HG03565 (cell line): ENCODE data around the gene RNF38.
"Not testable (repeated sequence)": the region's sequence is repeated elsewhere in the genome, so short reads cannot be mapped to it uniquely, and the experiment has no call there.

Experiments used
- ATAC-seq: cut with Tn5 transposase; IDR thresholded peaks from one replicate; pipeline ENCODE4 v1.9.1; 2021; ENCODE audit warnings: mild to moderate bottlenecking, moderate library complexity; ENCODE audit not compliant: unreplicated experiment

The RNF38 gene

GRCh38 chr9:36399980-36400331 is at the start of gene RNF38:
Gene RNF38, minus strand, starts transcription at chr9:36400269. Its CDS starts 161 bp downstream, at chr9:36400108.
- ATAC-seq = no peak

- ATAC-seq = not testable (repeated sequence)
These were observed 48.5 kb upstream of the RNF38 start for GRCh38 chr9:36448555-36448954.

GRCh38 chr9:36448017-36448416 is 47.9 kb upstream of the RNF38 start:
- ATAC-seq = no peak

GRCh38 chr9:36446678-36447077 is 46.6 kb upstream of the RNF38 start:
- ATAC-seq = not testable (repeated sequence)

GRCh38 chr9:36445800-36446361 is 45.8 kb upstream of the RNF38 start:
- ATAC-seq = no peak

GRCh38 chr9:36444203-36444602 is 44.1 kb upstream of the RNF38 start:
- ATAC-seq = no peak

- ATAC-seq = no peak
These were observed 43.5 kb upstream of the RNF38 start for GRCh38 chr9:36443581-36443980.

- no peak for ATAC-seq
These were observed 42.6 kb upstream of the RNF38 start for GRCh38 chr9:36442710-36443109.

GRCh38 chr9:36441966-36442365 is 41.9 kb upstream of the RNF38 start:
- no peak for ATAC-seq

- ATAC-seq = no peak
These were observed 38.6 kb upstream of the RNF38 start for GRCh38 chr9:36438536-36439236.

- no peak for ATAC-seq
These were observed 37.7 kb upstream of the RNF38 start for GRCh38 chr9:36437790-36438189.

- no peak for ATAC-seq
These were observed 36.8 kb upstream of the RNF38 start for GRCh38 chr9:36436909-36437308.

GRCh38 chr9:36433386-36433785 is 33.3 kb upstream of the RNF38 start:
- no peak for ATAC-seq

- ATAC-seq = no peak
These were observed 31.0 kb upstream of the RNF38 start for GRCh38 chr9:36431078-36431477.

- no peak for ATAC-seq
These were observed 26.9 kb upstream of the RNF38 start for GRCh38 chr9:36426945-36427344.

- ATAC-seq = no peak
These were observed 26.3 kb upstream of the RNF38 start for GRCh38 chr9:36426348-36426747.

GRCh38 chr9:36424289-36425055 is 24.4 kb upstream of the RNF38 start:
- no peak for ATAC-seq

GRCh38 chr9:36423206-36423605 is 23.1 kb upstream of the RNF38 start:
- ATAC-seq = no peak

GRCh38 chr9:36416890-36417289 is 16.8 kb upstream of the RNF38 start:
- no peak for ATAC-seq

GRCh38 chr9:36415822-36416525 is 15.9 kb upstream of the RNF38 start:
- ATAC-seq = no peak

- not testable (repeated sequence) for ATAC-seq
These were observed 11.3 kb upstream of the RNF38 start for GRCh38 chr9:36411410-36411809.
